Caki2 (cell line): ENCODE measurements around the gene MYO3B. TPM values are rescaled to one million over a fixed set of nuclear protein-coding genes. Genes with fewer than 3 reads are reported as not detected.

Experiments
- DNase-seq: peaks from one replicate; pipeline ENCODE4 v3.0.0-alpha.2; 2015; ENCODE audit warnings: low read depth
- in situ Hi-C: cut with HindIII; loops from 2 replicates; pipeline ENCODE4 v1.10.0; 2016; ENCODE audit warnings: low sequenced_read_pairs, low pct_unique_long_range_greater_than_20kb, mixed read lengths
- total RNA-seq: library from RNA; depleted of rRNA; stranded (reverse); fragments of >200 nt; shearing (Covaris generic); gene quantifications from 2 replicates; pipeline ENCODE4 v1.2.3, GENCODE V29; 2014; ENCODE audit warnings: low replicate concordance

MYO3B gene
- total RNA-seq, 1 experiment from 2014 or later = 0.07 TPM

GRCh38 chr2:170368370-170368769 lies 190.4 kb downstream of the MYO3B start:
- in situ Hi-C loops = no loop called here

GRCh38 chr2:170369228-170369627 lies 191.3 kb downstream of the MYO3B start:
- in situ Hi-C loops = no loop called here
- no peak for DNase-seq

More at GRCh38 chr2:170368370-170368769, 190.4 kb downstream of the MYO3B start:
- no peak for DNase-seq

- in situ Hi-C loops = no loop called here
- DNase-seq = peak; percentile 9
These were observed 191.9 kb downstream of the MYO3B start for GRCh38 chr2:170369894-170370293.

- in situ Hi-C loops = no loop called here
These were observed 193.5 kb downstream of the MYO3B start for GRCh38 chr2:170371231-170371998.

GRCh38 chr2:170375192-170375591 lies 197.2 kb downstream of the MYO3B start:
- DNase-seq = no peak
- in situ Hi-C loops = no loop called here

More at GRCh38 chr2:170371231-170371998, 193.5 kb downstream of the MYO3B start:
- DNase-seq = no peak

GRCh38 chr2:170377500-170378207 lies 199.7 kb downstream of the MYO3B start:
- in situ Hi-C loops = no loop called here

GRCh38 chr2:170380267-170380666 lies 202.3 kb downstream of the MYO3B start:
- no peak for DNase-seq
- in situ Hi-C loops = no loop called here

More at GRCh38 chr2:170377500-170378207, 199.7 kb downstream of the MYO3B start:
- DNase-seq = no peak

- DNase-seq = no peak
- in situ Hi-C loops = no loop called here
These were observed 203.7 kb downstream of the MYO3B start for GRCh38 chr2:170381678-170382077.

- no peak for DNase-seq
- in situ Hi-C loops = no loop called here
These were observed 208.6 kb downstream of the MYO3B start for GRCh38 chr2:170386554-170386953.

GRCh38 chr2:170391018-170391417 lies 213.1 kb downstream of the MYO3B start:
- no peak for DNase-seq
- in situ Hi-C loops = no loop called here

GRCh38 chr2:170391697-170392096 lies 213.8 kb downstream of the MYO3B start:
- in situ Hi-C loops = no loop called here
- no peak for DNase-seq

GRCh38 chr2:170393861-170394498 lies 216.0 kb downstream of the MYO3B start:
- DNase-seq = no peak
- in situ Hi-C loops = no loop called here

- in situ Hi-C loops = no loop called here
- DNase-seq = no peak
These were observed 216.9 kb downstream of the MYO3B start for GRCh38 chr2:170394641-170395387.

GRCh38 chr2:170396799-170397459 lies 219.0 kb downstream of the MYO3B start:
- peak; percentile 8 for DNase-seq
- in situ Hi-C loops = no loop called here

- DNase-seq = no peak
- in situ Hi-C loops = no loop called here
These were observed 223.2 kb downstream of the MYO3B start for GRCh38 chr2:170401187-170401586.

- DNase-seq = no peak
- in situ Hi-C loops = no loop called here
These were observed 226.9 kb downstream of the MYO3B start for GRCh38 chr2:170404846-170405245.

- no peak for DNase-seq
- in situ Hi-C loops = no loop called here
These were observed 227.4 kb downstream of the MYO3B start for GRCh38 chr2:170405326-170405725.
